Measurements from ENCODE around the gene EPS8L2.

Gene EPS8L2

GRCh38 chr11:691710-692590 is 14.1 kb upstream of the EPS8L2 start:
- H3K9me2 ChIP-seq (replicated peaks; ENCODE audit: insufficient read depth, low read length), result no peaks in the 10 kb centered on the region
- H3K4me2 ChIP-seq (ENCODE audit: low read depth, low read length, poor library complexity, severe bottlenecking), result no peak overlapping the region

GRCh38 chr11:692824-693414 is 13.1 kb upstream of the EPS8L2 start:
- no peak for TF ChIP-seq EZH2phosphoT487 (conservative IDR thresholded peaks at IDR 0.05; ENCODE audit: low read length)
- TF ChIP-seq CTCF (IDR thresholded peaks at IDR 0.05; ENCODE audit: insufficient read depth, low read length, poor library complexity, severe bottlenecking), result no peak
- H3K4me2 ChIP-seq (ENCODE audit: low read depth, low read length, poor library complexity, severe bottlenecking), result peak overlapping the region; percentile 63
- peaks cover 21% of the 10 kb centered on the region for H3K79me2 ChIP-seq (ENCODE audit: insufficient read depth, low read length)
- no peak overlapping the region for H3K9ac ChIP-seq (ENCODE audit: low read length)
- H3K36me3 ChIP-seq (ENCODE audit: low read length), result no peaks in the 10 kb centered on the region
- no peaks in the 10 kb centered on the region for H3K9me3 ChIP-seq (ENCODE audit: insufficient read depth, low read length)
- H3K27me3 ChIP-seq (ENCODE audit: low read length), result no peaks in the 10 kb centered on the region
- no peaks in the 10 kb centered on the region for H4K20me1 ChIP-seq (ENCODE audit: low read depth, low read length)
- peaks cover 18% of the 10 kb centered on the region for H3F3A ChIP-seq (ENCODE audit: insufficient read depth)
- no peak overlapping the region for H3K4me3 ChIP-seq (ENCODE audit: insufficient read depth, low read length, poor library complexity, severe bottlenecking)
- H3K9me2 ChIP-seq (replicated peaks; ENCODE audit: insufficient read depth, low read length), result no peaks in the 10 kb centered on the region
- H2AFZ ChIP-seq (ENCODE audit: low read depth, low read length, severe bottlenecking), result no peak overlapping the region
- no peak overlapping the region for H3K27ac ChIP-seq (ENCODE audit: low read depth, low read length)

More at GRCh38 chr11:691710-692590, 14.1 kb upstream of the EPS8L2 start:
- Histone ChIP-seq H3F3A (ENCODE audit: insufficient read depth) (peaks cover 9% of the 10 kb centered on the region), H3K79me2 (ENCODE audit: insufficient read depth, low read length) (peaks cover 21% of the 10 kb centered on the region), H3K36me3 (ENCODE audit: low read length) (no peaks in the 10 kb centered on the region), H4K20me1 (ENCODE audit: low read depth, low read length) (no peaks in the 10 kb centered on the region), H3K4me3 (ENCODE audit: insufficient read depth, low read length, poor library complexity, severe bottlenecking) (no peak overlapping the region), H2AFZ (ENCODE audit: low read depth, low read length, severe bottlenecking) (no peak overlapping the region), H3K27me3 (ENCODE audit: low read length) (no peaks in the 10 kb centered on the region), H3K9me3 (ENCODE audit: insufficient read depth, low read length) (no peaks in the 10 kb centered on the region), H3K27ac (ENCODE audit: low read depth, low read length) (no peak overlapping the region), H3K9ac (ENCODE audit: low read length) (no peak overlapping the region)
- TF ChIP-seq EZH2phosphoT487 (conservative IDR thresholded peaks at IDR 0.05; ENCODE audit: low read length) (no peak), CTCF (IDR thresholded peaks at IDR 0.05; ENCODE audit: insufficient read depth, low read length, poor library complexity, severe bottlenecking) (no peak)

- H3K36me3 ChIP-seq (ENCODE audit: low read length), result no peaks in the 10 kb centered on the region
- no peaks in the 10 kb centered on the region for H4K20me1 ChIP-seq (ENCODE audit: low read depth, low read length)
- peaks cover 21% of the 10 kb centered on the region for H3K79me2 ChIP-seq (ENCODE audit: insufficient read depth, low read length)
- TF ChIP-seq EZH2phosphoT487 (conservative IDR thresholded peaks at IDR 0.05; ENCODE audit: low read length) (no peak), CTCF (IDR thresholded peaks at IDR 0.05; ENCODE audit: insufficient read depth, low read length, poor library complexity, severe bottlenecking) (no peak)
- peaks cover 19% of the 10 kb centered on the region for H3F3A ChIP-seq (ENCODE audit: insufficient read depth)
- H3K9me3 ChIP-seq (ENCODE audit: insufficient read depth, low read length), result no peaks in the 10 kb centered on the region
- peak overlapping the region; percentile 63 for H3K4me2 ChIP-seq (ENCODE audit: low read depth, low read length, poor library complexity, severe bottlenecking)
- H3K27ac ChIP-seq (ENCODE audit: low read depth, low read length), result no peak overlapping the region
- no peaks in the 10 kb centered on the region for H3K27me3 ChIP-seq (ENCODE audit: low read length)
- H3K9me2 ChIP-seq (replicated peaks; ENCODE audit: insufficient read depth, low read length), result no peaks in the 10 kb centered on the region
- H2AFZ ChIP-seq (ENCODE audit: low read depth, low read length, severe bottlenecking), result no peak overlapping the region
- peak overlapping the region; percentile 9; the same call in 1 of the 2 replicates for H3K9ac ChIP-seq (ENCODE audit: low read length)
- peak overlapping the region; percentile 38 for H3K4me3 ChIP-seq (ENCODE audit: insufficient read depth, low read length, poor library complexity, severe bottlenecking)
Observed at GRCh38 chr11:693415-693831, 12.6 kb upstream of the EPS8L2 start.
